Common myeloid progenitor, CD34-positive (primary cell): ENCODE measurements around the gene CENPK. TPM values are rescaled to one million over a fixed set of nuclear protein-coding genes. Genes with fewer than 3 reads are reported as not detected.
A peak's percentile ranks its signal among the peaks of the same experiment; 100 is the strongest.
"Not testable (repeated sequence)": the region's sequence is repeated elsewhere in the genome, so short reads cannot be mapped to it uniquely, and the experiment has no call there.

Source experiments
- CTCF ChIA-PET: fragments of 350-600 bp; sonication (Branson Sonifier 250); formaldehyde crosslinking; loops from one replicate; lab custom pipeline; 2021; ENCODE audit warnings: antibody characterized with exemption; lab: Charles Lee
- POLR2A ChIA-PET: fragments of 350-600 bp; sonication (Branson Sonifier 250); formaldehyde crosslinking; loops from one replicate; lab custom pipeline; 2021; ENCODE audit warnings: antibody characterized with exemption; lab: Charles Lee
- DNase-seq, 3 donors: peaks; one replicate each; pipeline versions ENCODE4 v3.0.0 to v3.0.0-alpha.2; 2013
- H3K27ac ChIP-seq, 2 experiments: 1 replicate in 1 of 2; 2 replicates in 1 of 2; pipeline ENCODE4 v1.7.0; 2013; ENCODE audit warnings: inconsistent platforms in 2 of 2, low read length in 2 of 2, mild to moderate bottlenecking in 2 of 2, low read depth in 1 of 2, moderate library complexity in 1 of 2; ENCODE audit not compliant: severe bottlenecking in 2 of 2, insufficient read depth in 1 of 2, poor library complexity in 1 of 2
- H3K27me3 ChIP-seq, 5 experiments: replicated peaks in 2 of 5; 1 replicate in 3 of 5; 2 replicates in 2 of 5; pipeline versions ENCODE4 v1.6.1 to v1.7.0; 2013; ENCODE audit warnings: low read length in 4 of 5, mild to moderate bottlenecking in 2 of 5, moderate library complexity in 2 of 5, inconsistent platforms in 1 of 5; ENCODE audit not compliant: insufficient read depth in 5 of 5, control insufficient read depth in 4 of 5
- H3K36me3 ChIP-seq, 4 experiments: 1 replicate in 2 of 4; 2 replicates in 2 of 4; pipeline versions ENCODE4 v1.6.1 to v1.7.0; 2013; ENCODE audit warnings: low read length in 3 of 4, control low read depth in 1 of 4, mild to moderate bottlenecking in 1 of 4; ENCODE audit not compliant: control insufficient read depth in 4 of 4, insufficient read depth in 4 of 4
- H3K4me1 ChIP-seq, 4 experiments: 1 replicate in 3 of 4; 2 replicates in 1 of 4; pipeline versions ENCODE4 v1.6.1 to v1.7.1; 2013; ENCODE audit warnings: low read length in 3 of 4, mild to moderate bottlenecking in 3 of 4, control low read depth in 1 of 4, inconsistent platforms in 1 of 4, moderate library complexity in 1 of 4; ENCODE audit not compliant: control insufficient read depth in 4 of 4, insufficient read depth in 4 of 4; ENCODE audit errors: control extremely low read depth in 1 of 4
- H3K4me3 ChIP-seq, 7 experiments: 1 replicate in 4 of 7; 2 replicates in 3 of 7; pipeline versions ENCODE4 v1.5.1 to v1.7.0; 2013; ENCODE audit warnings: mild to moderate bottlenecking in 7 of 7, low read length in 6 of 7, moderate library complexity in 6 of 7, inconsistent platforms in 2 of 7, low read depth in 2 of 7, control low read depth in 1 of 7; ENCODE audit not compliant: insufficient read depth in 4 of 7, control insufficient read depth in 1 of 7; ENCODE audit errors: extremely low read depth in 1 of 7
- H3K9me3 ChIP-seq, 5 experiments: 1 replicate in 4 of 5; 2 replicates in 1 of 5; pipeline versions ENCODE4 v1.6.1 to v1.7.1; 2013; ENCODE audit warnings: low read length in 4 of 5, mild to moderate bottlenecking in 2 of 5, inconsistent platforms in 1 of 5, low read depth in 1 of 5, moderate library complexity in 1 of 5; ENCODE audit not compliant: control insufficient read depth in 4 of 5, insufficient read depth in 2 of 5; ENCODE audit errors: control extremely low read depth in 1 of 5
- WGBS: methylation state at CpG from one replicate; pipeline ENCODE4 v1.1.5; 2013; ENCODE audit not compliant: insufficient coverage; 5-methylcytosine and 5-hydroxymethylcytosine counted together
- polyA plus RNA-seq: library from polyadenylated mRNA; unstranded; fragments of 120-200 nt; gene quantifications from one replicate; pipeline ENCODE4 v1.2.1, GENCODE V29; 2013

Gene CENPK, protein sequence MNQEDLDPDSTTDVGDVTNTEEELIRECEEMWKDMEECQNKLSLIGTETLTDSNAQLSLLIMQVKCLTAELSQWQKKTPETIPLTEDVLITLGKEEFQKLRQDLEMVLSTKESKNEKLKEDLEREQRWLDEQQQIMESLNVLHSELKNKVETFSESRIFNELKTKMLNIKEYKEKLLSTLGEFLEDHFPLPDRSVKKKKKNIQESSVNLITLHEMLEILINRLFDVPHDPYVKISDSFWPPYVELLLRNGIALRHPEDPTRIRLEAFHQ
- 20.3 TPM for polyA plus RNA-seq

- Histone ChIP-seq H3K27ac (peak within 1 kb of the TSS; percentile 96 to 97), H3K4me1 (peaks cover 17 to 24% (median 21%) of the 10 kb centered on the region in 4 experiments), H3K27me3 (no peaks in the 10 kb centered on the region), H3K4me3 (peak within 1 kb of the TSS; percentile 88 to 100 (median 98)), H3K9me3 (no peaks in the 10 kb centered on the region), H3K36me3 (peaks cover 3 to 15% (median 7%) of the 10 kb centered on the region in 4 experiments)
- CTCF ChIA-PET: interaction anchor here (0.6 to 1.4 kb wide), 4 partner anchors 61 to 751 kb away, joined by 3 to 4 read pairs (median 3); partner anchors contain the start of gene TRIM23
- 0% methylated on average over 37 of the region's 54 CpGs for WGBS
- peak; percentile 95 to 99 (median 98) for DNase-seq
- POLR2A ChIA-PET: interaction anchor here (0.5 kb wide), 1 partner anchor 18 kb away, joined by 3 read pairs; no protein-coding TSS in a partner anchor
Measured at GRCh38 chr5:65562731-65563701, at the start of gene CENPK, which contains the start of gene PPWD1. Gene CENPK (minus strand): TSS chr5:65563168. CDS start chr5:65554907, 8,261 bp downstream. Gene PPWD1 (plus strand): TSS chr5:65563296. CDS start chr5:65563311, 15 bp downstream.

DNA sequence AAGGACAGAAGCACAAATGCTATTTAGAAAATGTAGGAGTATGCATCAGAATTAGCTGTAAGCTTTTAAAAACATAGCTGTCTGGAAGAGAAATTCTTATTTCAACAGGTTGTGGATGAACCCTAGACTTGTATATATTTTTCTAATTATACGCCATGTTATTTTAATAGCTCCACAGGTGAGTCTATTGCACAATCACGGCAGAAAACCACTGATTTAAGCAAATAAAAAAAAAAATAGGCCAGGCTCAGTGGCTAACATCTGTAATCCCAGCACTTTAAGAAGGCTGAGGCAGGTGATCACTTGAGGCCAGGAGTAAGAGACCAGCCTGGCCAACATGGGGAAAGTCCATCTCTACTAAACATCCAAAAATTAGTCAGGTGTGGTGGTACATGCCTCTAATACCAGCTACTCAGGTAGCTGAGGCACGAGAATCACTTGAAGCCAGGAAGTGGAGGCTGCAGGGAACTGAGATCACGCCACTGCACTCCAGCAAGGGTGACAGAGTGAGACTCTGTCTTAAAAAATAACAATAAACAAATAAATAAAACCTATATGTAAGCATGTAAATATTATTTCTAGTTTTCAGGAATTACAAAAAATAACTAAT lies 49.4 kb upstream of the CENPK start:
- ChIA-PET CTCF (interaction anchor here (1.4 kb wide), 1 partner anchor 20 kb away, joined by 3 read pairs; no protein-coding TSS in a partner anchor), POLR2A (no interaction called here)
- H3K27me3 ChIP-seq: no peaks in the 10 kb centered on the region
- WGBS: 100% methylated on average over 1 of the region's 4 CpGs
- H3K4me1 ChIP-seq: no peaks in the 10 kb centered on the region
- peaks cover 21 to 75% (median 30%) of the 10 kb centered on the region in 4 experiments for H3K36me3 ChIP-seq
- H3K27ac ChIP-seq: no peak overlapping the region
- no peak overlapping the region for H3K4me3 ChIP-seq
- no peaks in the 10 kb centered on the region for H3K9me3 ChIP-seq
- DNase-seq: no peak

GRCh38 chr5:65611524-65611923 lies 48.6 kb upstream of the CENPK start:
- POLR2A ChIA-PET: no interaction called here
- no peak for DNase-seq
- 100% methylated on average over 1 of the region's 3 CpGs for WGBS
- Histone ChIP-seq H3K4me1 (no peaks in the 10 kb centered on the region), H3K4me3 (no peak overlapping the region), H3K36me3 (peaks cover 24 to 80% (median 35%) of the 10 kb centered on the region in 4 experiments), H3K9me3 (no peaks in the 10 kb centered on the region), H3K27ac (no peak overlapping the region), H3K27me3 (no peaks in the 10 kb centered on the region)
- CTCF ChIA-PET: interaction anchor here (1.4 kb wide), 1 partner anchor 20 kb away, joined by 3 read pairs; no protein-coding TSS in a partner anchor

DNA sequence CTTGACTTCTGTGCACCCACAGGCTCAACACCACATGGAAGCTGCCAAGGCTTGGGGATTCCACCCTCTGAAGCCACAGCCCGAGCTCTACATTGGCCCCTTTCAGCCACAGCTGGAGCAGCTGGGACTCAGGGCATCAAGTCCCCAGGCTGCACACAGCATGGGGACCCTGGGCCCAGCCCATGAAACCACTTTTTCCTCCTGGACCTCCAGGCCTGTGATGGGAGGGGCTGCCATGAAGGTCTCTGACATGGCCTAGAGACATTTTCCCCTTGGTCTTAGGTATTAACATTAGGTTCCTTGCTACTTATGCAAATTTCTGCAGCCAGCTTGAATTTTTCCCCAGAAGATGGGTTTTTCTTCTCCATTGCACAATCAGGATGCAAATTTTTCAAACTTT lies 38.8 kb upstream of the CENPK start:
- H3K4me1 ChIP-seq, DNase-seq, H3K27ac ChIP-seq, POLR2A ChIA-PET, H3K4me3 ChIP-seq, H3K27me3 ChIP-seq, CTCF ChIA-PET: not testable (repeated sequence)
- peaks cover 1 to 25% (median 6%) of the 10 kb centered on the region in 5 experiments for H3K9me3 ChIP-seq
- H3K36me3 ChIP-seq: peaks cover 32 to 92% (median 44%) of the 10 kb centered on the region in 4 experiments
- no CpG with 5 or more reads among the region's 1 CpG for WGBS

DNA sequence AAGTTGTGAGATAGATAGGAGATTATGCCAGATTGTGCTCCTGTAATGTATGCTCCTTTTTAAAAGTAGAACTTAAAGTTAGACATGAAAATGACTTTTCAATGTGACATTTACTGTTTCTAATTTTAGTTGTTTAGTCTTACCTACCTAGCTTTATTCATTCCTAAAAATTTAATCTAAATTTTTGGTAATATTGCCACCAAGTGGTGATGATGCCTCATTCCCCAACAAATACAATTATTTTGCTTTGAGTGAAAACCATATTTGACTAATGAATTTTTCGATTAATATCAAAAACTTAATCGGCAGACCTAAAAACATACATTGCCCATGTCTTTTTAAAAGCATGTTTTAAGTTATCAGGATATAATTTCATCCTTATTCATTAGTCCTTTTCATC lies 25.7 kb upstream of the CENPK start:
- no peak overlapping the region for H3K4me3 ChIP-seq

GRCh38 chr5:65577141-65577540 lies 14.2 kb upstream of the CENPK start:
- Histone ChIP-seq H3K36me3 (peaks cover 13 to 50% (median 35%) of the 10 kb centered on the region in 4 experiments), H3K4me1 (no peaks in the 10 kb centered on the region)

More for the DNA sequence above, 25.7 kb upstream of the CENPK start:
- H3K36me3 ChIP-seq: peaks cover 24 to 73% (median 52%) of the 10 kb centered on the region in 4 experiments
- H3K27ac ChIP-seq: no peak overlapping the region
- H3K27me3 ChIP-seq: no peaks in the 10 kb centered on the region
- H3K4me1 ChIP-seq: no peaks in the 10 kb centered on the region
- H3K9me3 ChIP-seq: no peaks in the 10 kb centered on the region
- DNase-seq: peak in 1 of 3 donors; percentile 6
- ChIA-PET POLR2A (no interaction called here), CTCF (interaction anchor here (1.3 to 3.2 kb wide), 2 partner anchors 10 to 19 kb away, joined by 5 to 10 read pairs; no protein-coding TSS in a partner anchor)
- no CpG with 5 or more reads among the region's 2 CpGs for WGBS

More at GRCh38 chr5:65577141-65577540, 14.2 kb upstream of the CENPK start:
- POLR2A ChIA-PET: no interaction called here
- CTCF ChIA-PET: no interaction called here
- Histone ChIP-seq H3K4me3 (no peak overlapping the region), H3K9me3 (no peaks in the 10 kb centered on the region), H3K27ac (no peak overlapping the region), H3K27me3 (no peaks in the 10 kb centered on the region)
- DNase-seq: no peak
